A673 (cell line): ENCODE measurements around the gene SLC25A26. TPM values are rescaled to one million over a fixed set of nuclear protein-coding genes. Genes with fewer than 3 reads are reported as not detected.

ENCODE experiments used
- BruUV-seq: library from RNA; stranded (reverse); fragments of 400-500 nt; replicated peaks from 2 replicates; lab custom pipeline; 2021; lab: Mats Ljungman, UMichigan
- CTCF ChIA-PET: fragments of 300-600 bp; sonication (Branson Sonifier 250); formaldehyde crosslinking; loops from one replicate; lab custom pipeline; 2022; ENCODE audit warnings: antibody characterized with exemption; lab: Charles Lee
- POLR2A ChIA-PET: fragments of 300-600 bp; sonication (Branson Sonifier 250); formaldehyde crosslinking; loops from one replicate; lab custom pipeline; 2022; ENCODE audit warnings: antibody characterized with exemption; ENCODE audit not compliant: low non-redundant PET; lab: Charles Lee
- DNase-seq: peaks from one replicate; pipeline ENCODE4 v3.0.0-alpha.2; 2015; ENCODE audit warnings: low spot score
- H3K27ac ChIP-seq: fragments of 200-600 bp; sonication (generic); 2 replicates; pipeline ENCODE4 v1.5.1; 2016; ENCODE audit warnings: mixed run types, low read depth, mild to moderate bottlenecking, mixed read lengths, antibody characterized with exemption, low read length; ENCODE audit not compliant: poor library complexity, severe bottlenecking
- H3K27me3 ChIP-seq: fragments of 200-600 bp; sonication (generic); replicated peaks from 2 replicates; pipeline ENCODE4 v1.6.1; 2017; ENCODE audit warnings: mixed run types, low read depth, mild to moderate bottlenecking, mixed read lengths, antibody characterized with exemption, low read length; ENCODE audit not compliant: insufficient read depth, poor library complexity
- H3K36me3 ChIP-seq: fragments of 200-600 bp; sonication (generic); 2 replicates; pipeline ENCODE4 v1.6.1; 2016; ENCODE audit warnings: mixed run types, mild to moderate bottlenecking, mixed read lengths, antibody characterized with exemption, low read length; ENCODE audit not compliant: insufficient read depth, poor library complexity, severe bottlenecking
- H3K4me1 ChIP-seq: fragments of 200-600 bp; sonication (generic); 2 replicates; pipeline ENCODE4 v1.6.1; 2017; ENCODE audit warnings: mixed run types, mild to moderate bottlenecking, mixed read lengths, antibody characterized with exemption, low read length; ENCODE audit not compliant: insufficient read depth, poor library complexity, severe bottlenecking
- H3K4me3 ChIP-seq: fragments of 200-600 bp; sonication (generic); 2 replicates; pipeline ENCODE4 v1.5.1; 2016; ENCODE audit warnings: low read depth, mixed run types, mild to moderate bottlenecking, mixed read lengths, low read length; ENCODE audit not compliant: poor library complexity, severe bottlenecking
- H3K9me3 ChIP-seq: fragments of 200-600 bp; sonication (generic); 2 replicates; pipeline ENCODE4 v1.6.1; 2016; ENCODE audit warnings: mixed run types, low read depth, mild to moderate bottlenecking, mixed read lengths, antibody characterized with exemption, low read length; ENCODE audit not compliant: poor library complexity, severe bottlenecking
- EZH2 ChIP-seq: fragments of 200-600 bp; sonication (generic); IDR thresholded peaks from 2 replicates; pipeline ENCODE4 v1.6.1; 2017; ENCODE audit warnings: borderline replicate concordance, low read depth, mild to moderate bottlenecking, mixed read lengths, antibody characterized with exemption, low read length; ENCODE audit not compliant: poor library complexity, severe bottlenecking
- intact Hi-C: fragments of 100-400 bp; cut with micrococcal nuclease; formaldehyde crosslinking; loops from one replicate; pipeline ENCODE4 v1.10.0; 2022; ENCODE audit not compliant: unreplicated experiment
- total RNA-seq: library from RNA; stranded (reverse); gene quantifications from 2 replicates; pipeline ENCODE4 v1.2.3, GENCODE V29; 2021
- TF ChIP-seq, protein P1 (sequence below): fragments of 300-800, 200-600 bp; sonication (generic); conservative IDR thresholded peaks from 2 replicates; pipeline ENCODE4 v1.5.1; 2017; ENCODE audit warnings: low read depth, mild to moderate bottlenecking, antibody characterized with exemption, low read length, moderate library complexity, mixed read lengths

Gene SLC25A26
- total RNA-seq, 1 experiment from 2014 or later = 8.9 TPM

DNA sequence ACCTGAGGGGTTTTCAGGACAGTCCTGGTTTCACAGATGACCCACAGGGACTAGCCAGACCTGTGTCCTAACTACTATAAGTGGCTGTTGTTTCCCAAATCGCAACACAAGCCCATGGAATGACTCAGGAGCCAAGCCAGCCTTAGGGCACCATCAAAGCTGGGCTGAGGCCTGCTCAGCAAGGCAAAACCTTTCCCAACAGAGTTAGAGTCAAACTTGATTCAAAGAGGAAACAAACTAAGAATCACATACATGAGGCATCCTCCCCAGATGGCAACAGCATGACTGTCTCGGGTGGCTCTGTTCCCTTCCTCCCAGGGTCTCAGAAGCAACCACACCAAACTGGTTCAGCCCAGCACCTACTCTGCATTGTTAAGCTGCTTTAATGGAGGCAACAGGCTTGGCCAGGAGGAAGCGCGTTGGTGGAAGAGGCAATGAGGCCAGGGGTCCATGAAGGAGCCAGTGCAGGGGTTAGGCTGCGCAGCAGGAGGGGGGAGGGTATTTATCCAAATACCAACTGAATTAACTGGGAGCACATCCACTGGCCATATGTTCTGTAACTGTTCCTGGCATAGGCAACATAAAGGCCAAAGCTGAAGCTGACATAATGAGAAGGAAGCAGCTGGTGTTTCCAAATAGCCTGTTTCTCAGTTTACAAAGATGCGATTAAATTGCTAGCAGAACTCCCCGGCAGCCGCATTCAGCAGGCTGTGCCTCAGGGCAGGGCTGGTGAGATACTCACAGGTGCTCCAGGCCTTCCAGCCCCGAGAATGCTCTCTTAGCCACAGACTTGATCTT is 177.6 kb downstream of the SLC25A26 start:
- BruUV-seq = no TSS peak
- H3K9me3 ChIP-seq = no peaks in the 10 kb centered on the region
- no peak for DNase-seq
- H3K4me1 ChIP-seq = peaks cover 6% of the 10 kb centered on the region
- POLR2A ChIA-PET = no interaction called here
- H3K27me3 ChIP-seq = no peaks in the 10 kb centered on the region
- peaks cover 3% of the 10 kb centered on the region for H3K36me3 ChIP-seq
- H3K4me3 ChIP-seq = no peak overlapping the region
- H3K27ac ChIP-seq = peak overlapping the region; percentile 59
- CTCF ChIA-PET = no interaction called here
- TF ChIP-seq EZH2 = no peak
- TF ChIP-seq, protein P1, sequence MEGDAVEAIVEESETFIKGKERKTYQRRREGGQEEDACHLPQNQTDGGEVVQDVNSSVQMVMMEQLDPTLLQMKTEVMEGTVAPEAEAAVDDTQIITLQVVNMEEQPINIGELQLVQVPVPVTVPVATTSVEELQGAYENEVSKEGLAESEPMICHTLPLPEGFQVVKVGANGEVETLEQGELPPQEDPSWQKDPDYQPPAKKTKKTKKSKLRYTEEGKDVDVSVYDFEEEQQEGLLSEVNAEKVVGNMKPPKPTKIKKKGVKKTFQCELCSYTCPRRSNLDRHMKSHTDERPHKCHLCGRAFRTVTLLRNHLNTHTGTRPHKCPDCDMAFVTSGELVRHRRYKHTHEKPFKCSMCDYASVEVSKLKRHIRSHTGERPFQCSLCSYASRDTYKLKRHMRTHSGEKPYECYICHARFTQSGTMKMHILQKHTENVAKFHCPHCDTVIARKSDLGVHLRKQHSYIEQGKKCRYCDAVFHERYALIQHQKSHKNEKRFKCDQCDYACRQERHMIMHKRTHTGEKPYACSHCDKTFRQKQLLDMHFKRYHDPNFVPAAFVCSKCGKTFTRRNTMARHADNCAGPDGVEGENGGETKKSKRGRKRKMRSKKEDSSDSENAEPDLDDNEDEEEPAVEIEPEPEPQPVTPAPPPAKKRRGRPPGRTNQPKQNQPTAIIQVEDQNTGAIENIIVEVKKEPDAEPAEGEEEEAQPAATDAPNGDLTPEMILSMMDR = no peak
- intact Hi-C loops = no loop called here

DNA sequence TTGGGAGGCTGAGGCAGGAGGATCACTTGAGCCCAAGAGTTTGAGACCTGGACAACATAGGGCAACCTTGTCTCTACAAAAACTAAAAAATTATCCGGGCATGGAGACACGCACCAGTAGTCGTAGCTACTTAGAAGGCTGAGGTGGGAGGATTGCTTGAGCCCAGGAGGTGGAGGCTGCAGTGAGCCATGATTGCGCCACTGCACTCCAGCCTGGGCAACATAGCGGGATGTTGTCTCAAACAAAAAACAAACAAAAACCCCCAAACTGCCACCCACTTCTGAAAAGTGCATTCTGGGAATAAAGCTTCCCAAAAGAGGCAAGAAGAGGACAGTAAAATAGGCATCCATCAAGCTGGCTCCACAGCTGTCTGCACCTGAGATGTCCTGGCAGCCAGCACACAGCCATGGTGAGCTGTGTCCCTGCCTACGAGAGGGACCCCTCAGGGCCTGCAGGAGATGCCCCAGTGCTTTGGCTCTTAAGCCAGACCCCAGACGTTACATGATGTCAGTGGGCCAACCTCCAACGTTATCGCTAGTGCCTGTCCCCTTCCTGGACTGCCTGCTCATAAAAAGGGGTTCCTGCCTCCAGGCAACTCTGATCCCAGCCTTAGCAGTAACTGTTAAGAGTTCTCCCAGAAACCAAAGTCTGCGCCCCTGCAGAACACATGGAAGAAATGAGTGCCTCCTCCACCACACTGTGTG is 178.9 kb downstream of the SLC25A26 start:
- ChIA-PET CTCF (no interaction called here), POLR2A (no interaction called here)
- TF ChIP-seq, protein P1 = no peak
- TF ChIP-seq EZH2 = no peak
- no TSS peak for BruUV-seq
- intact Hi-C loops = loop anchor here (10.0 kb wide), 1 partner anchor 95 kb away; no protein-coding TSS in a partner anchor
- H3K4me1 ChIP-seq = peaks cover 6% of the 10 kb centered on the region
- H3K9me3 ChIP-seq = no peaks in the 10 kb centered on the region
- no peak overlapping the region for H3K27ac ChIP-seq
- no peak overlapping the region for H3K4me3 ChIP-seq
- H3K36me3 ChIP-seq = peaks cover 3% of the 10 kb centered on the region
- no peak for DNase-seq
- no peaks in the 10 kb centered on the region for H3K27me3 ChIP-seq

DNA sequence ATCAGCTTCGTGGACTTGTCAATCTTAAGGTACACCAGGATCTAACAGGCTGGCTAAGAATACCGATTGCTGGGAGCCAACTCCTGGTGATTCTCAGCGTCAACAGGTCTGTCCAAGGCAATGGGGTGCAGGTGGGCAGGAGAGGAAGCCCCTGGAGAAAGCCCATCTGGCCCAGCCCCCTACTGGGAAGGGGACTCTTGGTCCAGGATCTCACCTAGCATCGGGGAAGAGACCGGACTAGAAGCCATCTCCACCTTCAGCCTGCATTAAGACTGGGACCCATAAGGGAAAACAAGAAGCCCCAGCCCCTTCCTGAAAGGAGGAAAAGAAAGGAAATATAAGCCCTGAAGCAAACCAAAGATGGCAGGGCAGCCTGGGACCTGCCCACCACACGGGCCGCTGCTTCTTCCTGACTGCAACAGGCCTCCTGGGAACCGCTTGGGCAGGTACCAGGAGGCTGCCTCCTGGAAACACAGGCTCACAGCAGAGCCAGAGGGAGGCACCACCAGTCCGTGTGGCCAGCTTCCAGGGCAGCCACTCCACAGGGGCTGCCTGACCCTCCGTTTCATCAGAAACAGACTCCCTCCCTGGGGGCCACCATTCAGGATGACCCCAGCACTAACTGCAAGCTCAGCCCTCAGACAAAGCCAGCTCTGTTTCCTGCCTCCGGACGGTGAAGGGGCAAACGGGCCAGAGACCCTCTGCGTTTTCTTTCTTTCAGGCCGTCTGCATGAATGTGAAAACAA is 179.8 kb downstream of the SLC25A26 start:
- POLR2A ChIA-PET = no interaction called here
- DNase-seq = no peak

More for the DNA sequence above, 179.8 kb downstream of the SLC25A26 start:
- peaks cover 3% of the 10 kb centered on the region for H3K36me3 ChIP-seq
- H3K27ac ChIP-seq = no peak overlapping the region
- no peaks in the 10 kb centered on the region for H3K9me3 ChIP-seq
- CTCF ChIA-PET = no interaction called here
- BruUV-seq = no TSS peak
- H3K4me1 ChIP-seq = peaks cover 6% of the 10 kb centered on the region
- H3K27me3 ChIP-seq = no peaks in the 10 kb centered on the region
- no peak for TF ChIP-seq EZH2
- TF ChIP-seq, protein P1 = no peak
- no peak overlapping the region for H3K4me3 ChIP-seq
- intact Hi-C loops = loop anchor here (10.0 kb wide), 1 partner anchor 94 kb away; no protein-coding TSS in a partner anchor
